Measurements from ENCODE around the gene CIAO2B. TPM values are rescaled to one million over a fixed set of nuclear protein-coding genes. Genes with fewer than 3 reads are reported as not detected.

CIAO2B gene
- total and polyA plus RNA-seq, 2 donors (not counting 3 experiments of a cell fraction or from before 2014, with no cell fraction given) = 78.7 to 314 TPM

- no peak for DNase-seq (ENCODE audit: low read depth, low spot score)
- CTCF ChIA-PET = interaction anchor here (1.1 to 1.3 kb wide), 2 partner anchors 15 to 18 kb away, joined by 3 to 5 read pairs; no protein-coding TSS in a partner anchor
- POLR2A ChIA-PET = no interaction called here
These were observed 20.5 kb downstream of the CIAO2B start for GRCh38 chr16:66913711-66914110.

More at GRCh38 chr16:66913711-66914110, 20.5 kb downstream of the CIAO2B start:
- Histone ChIP-seq H3K4me1 (ENCODE audit: control insufficient read depth, extremely low read depth, insufficient read depth, low read length) (no peaks in the 10 kb centered on the region), H3K9ac (replicated peaks; ENCODE audit: extremely low read depth, insufficient read depth, low read length) (no peak overlapping the region), H3K9me3 (replicated peaks; ENCODE audit: control insufficient read depth, insufficient read depth, low read length) (no peaks in the 10 kb centered on the region), H4K20me1 (replicated peaks; ENCODE audit: control insufficient read depth, extremely low read depth, insufficient read depth, low read length) (no peaks in the 10 kb centered on the region), H3K27ac (ENCODE audit: insufficient read depth, low read depth, low read length) (no peak overlapping the region), H3K79me2 (ENCODE audit: control insufficient read depth, insufficient read depth, low read length) (no peaks in the 10 kb centered on the region), H3K27me3 (ENCODE audit: control insufficient read depth in 2 of 2, insufficient read depth in 2 of 2, low read length in 2 of 2) (peaks cover 0 to 4% of the 10 kb centered on the region in 2 experiments), H3K36me3 (ENCODE audit: control insufficient read depth in 2 of 2, extremely low read depth in 1 of 2, insufficient read depth in 2 of 2, low read length in 2 of 2) (no peaks in the 10 kb centered on the region), H3K4me3 (replicated peaks in 1 of 3; ENCODE audit: insufficient read depth in 1 of 3, low read depth in 1 of 3, low read length in 3 of 3) (no peak overlapping the region), H3K9me1 (replicated peaks; ENCODE audit: control insufficient read depth, extremely low read depth, insufficient read depth, low read length) (no peaks in the 10 kb centered on the region), H2AFZ (ENCODE audit: low read depth, low read length) (no peak overlapping the region), H3K4me2 (ENCODE audit: insufficient read depth, low read length) (no peak overlapping the region)
- TF ChIP-seq MYC (IDR thresholded peaks at IDR 0.05; ENCODE audit: low read depth, low read length) = no peak
- TF ChIP-seq MAX (IDR thresholded peaks at IDR 0.05; ENCODE audit: insufficient read depth, insufficient read length) = no peak
- no peak for TF ChIP-seq POLR2A (IDR thresholded peaks at IDR 0.05; ENCODE audit: low read depth, low read length)
- TF ChIP-seq GATA2 (IDR thresholded peaks at IDR 0.05; ENCODE audit: insufficient read depth, insufficient read length, low read depth, low read length) = no peak
- no peak for TF ChIP-seq CTCF (IDR thresholded peaks at IDR 0.05; ENCODE audit: extremely low read depth in 1 of 2, insufficient read depth in 1 of 2, low read depth in 1 of 2, low read length in 2 of 2)
- no peak for TF ChIP-seq POLR2AphosphoS5 (IDR thresholded peaks at IDR 0.05; ENCODE audit: insufficient read depth, low read depth, low read length)
- no peak for TF ChIP-seq FOS (IDR thresholded peaks at IDR 0.05; ENCODE audit: borderline replicate concordance, insufficient read depth, low read length)
- no peak for TF ChIP-seq JUN (IDR thresholded peaks at IDR 0.05; ENCODE audit: borderline replicate concordance, insufficient read depth, insufficient read length, low read depth)
- dilution Hi-C loops (cut with MboI; ENCODE audit: extremely low pct_ligation_motif_present, low sequenced_read_pairs) = no loop called here
- intact Hi-C loops (cut with micrococcal nuclease) = no loop called here
- FAIRE-seq = no peak
- no TSS peak for BruUV-seq (replicated peaks)
